ENCODE measurements around the gene LSMEM2. TPM values are rescaled to one million over a fixed set of nuclear protein-coding genes. Genes with fewer than 3 reads are reported as not detected.

The LSMEM2 gene
- total RNA-seq, 3 donors from 2014 or later (not counting 1 experiment from before 2014, with no cell fraction given): not detected

DNA sequence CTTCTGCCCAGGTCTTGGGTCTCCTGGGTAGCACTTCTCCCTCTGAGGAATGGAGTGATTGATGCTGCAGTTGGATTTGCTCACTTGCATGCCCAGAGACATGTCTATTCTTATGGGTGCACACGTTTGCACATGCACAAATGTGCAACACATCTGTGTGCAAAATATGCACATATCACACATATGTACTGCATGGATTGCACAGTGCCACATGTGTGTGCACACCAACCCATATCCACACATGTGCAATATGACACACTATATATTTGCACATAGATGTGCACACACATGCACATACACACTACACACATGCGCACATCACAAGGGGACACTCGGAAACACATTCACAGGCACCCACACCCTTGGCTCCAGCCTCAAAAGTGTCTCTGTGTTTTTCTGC, 10.6 kb upstream of the LSMEM2 start:
- Mint-ChIP-seq H3K4me3 (no peak overlapping the region), H3K27me3 (ENCODE audit: low read depth in 2 of 2) (peaks cover 6 to 11% of the 10 kb centered on the region in 2 donors), H3K4me1 (peaks cover 6 to 12% of the 10 kb centered on the region in 2 donors), H3K36me3 (no peaks in the 10 kb centered on the region), H3K9me3 (no peaks in the 10 kb centered on the region), H3K27ac (no peak overlapping the region)
- Histone ChIP-seq H3K4me3 (ENCODE audit: low read length) (no peak overlapping the region), H3K4me1 (ENCODE audit: control insufficient read depth, insufficient read depth, low read length) (peaks cover 6% of the 10 kb centered on the region), H3K27me3 (ENCODE audit: control insufficient read depth, insufficient read depth, low read length) (peaks cover 6% of the 10 kb centered on the region), H3K27ac (ENCODE audit: low read length) (no peak overlapping the region), H3K36me3 (ENCODE audit: control insufficient read depth, insufficient read depth, low read length) (no peaks in the 10 kb centered on the region), H3K9me3 (ENCODE audit: control insufficient read depth, insufficient read depth, low read length) (no peaks in the 10 kb centered on the region)
- ATAC-seq (no peak), DNase-seq (no peak)
- 74% methylated on average over 3 of the region's 3 CpGs for WGBS (ENCODE audit: insufficient coverage)
- intact Hi-C loops (cut with micrococcal nuclease): no loop called here
- TF ChIP-seq, protein P1, sequence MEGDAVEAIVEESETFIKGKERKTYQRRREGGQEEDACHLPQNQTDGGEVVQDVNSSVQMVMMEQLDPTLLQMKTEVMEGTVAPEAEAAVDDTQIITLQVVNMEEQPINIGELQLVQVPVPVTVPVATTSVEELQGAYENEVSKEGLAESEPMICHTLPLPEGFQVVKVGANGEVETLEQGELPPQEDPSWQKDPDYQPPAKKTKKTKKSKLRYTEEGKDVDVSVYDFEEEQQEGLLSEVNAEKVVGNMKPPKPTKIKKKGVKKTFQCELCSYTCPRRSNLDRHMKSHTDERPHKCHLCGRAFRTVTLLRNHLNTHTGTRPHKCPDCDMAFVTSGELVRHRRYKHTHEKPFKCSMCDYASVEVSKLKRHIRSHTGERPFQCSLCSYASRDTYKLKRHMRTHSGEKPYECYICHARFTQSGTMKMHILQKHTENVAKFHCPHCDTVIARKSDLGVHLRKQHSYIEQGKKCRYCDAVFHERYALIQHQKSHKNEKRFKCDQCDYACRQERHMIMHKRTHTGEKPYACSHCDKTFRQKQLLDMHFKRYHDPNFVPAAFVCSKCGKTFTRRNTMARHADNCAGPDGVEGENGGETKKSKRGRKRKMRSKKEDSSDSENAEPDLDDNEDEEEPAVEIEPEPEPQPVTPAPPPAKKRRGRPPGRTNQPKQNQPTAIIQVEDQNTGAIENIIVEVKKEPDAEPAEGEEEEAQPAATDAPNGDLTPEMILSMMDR (IDR thresholded peaks at IDR 0.05): no peak

DNA sequence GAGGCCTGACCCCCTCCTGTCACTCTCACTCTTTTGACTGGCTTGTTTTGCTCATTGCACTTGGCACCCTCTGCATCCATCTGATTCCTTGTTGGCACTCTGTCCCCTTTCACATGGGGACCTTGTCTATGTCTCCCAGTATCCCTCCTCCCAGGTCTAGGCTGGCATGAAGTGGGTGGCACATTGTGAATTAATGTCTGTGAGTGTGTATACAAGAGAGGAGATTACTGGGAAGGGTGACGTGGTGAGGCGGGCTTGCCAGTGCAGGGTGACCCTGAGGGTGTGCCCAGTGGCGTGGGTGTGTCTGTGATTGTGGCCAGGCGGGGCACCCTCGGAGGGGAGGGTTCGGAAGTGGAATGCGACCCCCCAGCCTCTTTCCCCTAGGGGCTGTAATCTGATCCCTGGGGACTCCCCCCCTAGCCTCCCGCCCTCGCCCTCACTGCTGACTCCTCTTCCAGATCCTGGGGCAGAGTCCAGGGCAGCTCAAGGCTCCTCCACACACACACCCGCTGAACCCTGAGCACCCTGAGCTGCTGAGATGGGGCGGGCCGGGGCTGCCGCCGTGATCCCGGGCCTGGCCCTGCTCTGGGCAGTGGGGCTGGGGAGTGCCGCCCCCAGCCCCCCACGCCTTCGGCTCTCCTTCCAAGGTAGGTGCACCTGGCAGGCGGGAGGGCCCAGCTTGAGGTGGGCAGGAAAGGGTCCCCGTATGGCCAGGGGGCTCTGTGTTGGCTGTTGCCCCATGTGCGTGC, 10.0 kb upstream of the LSMEM2 start, which contains the start of gene SEMA3B:
Gene SEMA3B (plus strand): TSS at position 445 of the 749 bp plus-strand sequence. CDS start 94 bp downstream, at position 539.
- Histone ChIP-seq H3K4me1 (ENCODE audit: control insufficient read depth, insufficient read depth, low read length) (peaks cover 11% of the 10 kb centered on the region), H3K27ac (ENCODE audit: low read length) (no peak within 1 kb of the TSS), H3K27me3 (ENCODE audit: control insufficient read depth, insufficient read depth, low read length) (peaks cover 12% of the 10 kb centered on the region), H3K9me3 (ENCODE audit: control insufficient read depth, insufficient read depth, low read length) (no peaks in the 10 kb centered on the region), H3K4me3 (ENCODE audit: low read length) (no peak within 1 kb of the TSS), H3K36me3 (ENCODE audit: control insufficient read depth, insufficient read depth, low read length) (no peaks in the 10 kb centered on the region)
- H3K4me3 Mint-ChIP-seq: no peak within 1 kb of the TSS
- peaks cover 6 to 12% of the 10 kb centered on the region in 2 donors for H3K4me1 Mint-ChIP-seq
- no peak within 1 kb of the TSS for H3K27ac Mint-ChIP-seq
- H3K27me3 Mint-ChIP-seq (ENCODE audit: low read depth in 2 of 2): peaks cover 6 to 12% of the 10 kb centered on the region in 2 donors
- H3K9me3 Mint-ChIP-seq: no peaks in the 10 kb centered on the region
- DNase-seq: no peak
- no peaks in the 10 kb centered on the region for H3K36me3 Mint-ChIP-seq
- no peak for ATAC-seq
- 88% methylated on average over 21 of the region's 21 CpGs for WGBS (ENCODE audit: insufficient coverage)
- intact Hi-C loops (cut with micrococcal nuclease): no loop called here
- TF ChIP-seq, protein P1 (IDR thresholded peaks at IDR 0.05): no peak

DNA sequence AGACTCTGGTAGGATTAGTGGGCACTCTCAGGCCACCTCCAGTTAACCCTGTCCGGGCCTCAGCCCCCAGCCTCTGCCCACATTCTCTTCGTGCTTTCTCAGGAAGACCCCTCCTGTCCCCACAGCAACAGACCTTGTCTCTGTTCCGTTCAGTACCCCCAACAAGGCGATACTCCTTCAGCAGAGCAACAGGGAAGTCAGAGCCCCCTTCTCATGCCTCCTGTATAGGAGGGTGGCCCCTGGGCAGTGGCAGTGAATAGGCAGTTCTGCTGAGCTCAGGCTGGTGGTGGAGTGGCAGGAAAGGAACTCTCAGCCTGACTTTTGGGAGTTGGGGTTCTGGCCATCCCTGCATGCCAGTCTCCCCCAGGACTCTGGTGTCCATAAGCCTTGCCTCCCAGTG, 9.4 kb upstream of the LSMEM2 start:
- Histone ChIP-seq H3K36me3 (ENCODE audit: control insufficient read depth, insufficient read depth, low read length) (no peaks in the 10 kb centered on the region), H3K4me1 (ENCODE audit: control insufficient read depth, insufficient read depth, low read length) (peaks cover 17% of the 10 kb centered on the region), H3K27me3 (ENCODE audit: control insufficient read depth, insufficient read depth, low read length) (peaks cover 18% of the 10 kb centered on the region), H3K4me3 (ENCODE audit: low read length) (no peak overlapping the region), H3K9me3 (ENCODE audit: control insufficient read depth, insufficient read depth, low read length) (no peaks in the 10 kb centered on the region), H3K27ac (ENCODE audit: low read length) (no peak overlapping the region)
- H3K36me3 Mint-ChIP-seq: no peaks in the 10 kb centered on the region
- intact Hi-C loops (cut with micrococcal nuclease): no loop called here
- no peak overlapping the region for H3K27ac Mint-ChIP-seq
- DNase-seq (no peak), ATAC-seq (no peak)
- H3K4me3 Mint-ChIP-seq: no peak overlapping the region
- TF ChIP-seq, protein P1 (IDR thresholded peaks at IDR 0.05): no peak
- peaks cover 9 to 18% of the 10 kb centered on the region in 2 donors for H3K4me1 Mint-ChIP-seq
- peaks cover 11 to 16% of the 10 kb centered on the region in 2 donors for H3K27me3 Mint-ChIP-seq (ENCODE audit: low read depth in 2 of 2)
- no peaks in the 10 kb centered on the region for H3K9me3 Mint-ChIP-seq
- WGBS (ENCODE audit: insufficient coverage): 82% methylated on average over 4 of the region's 4 CpGs

All from natural killer cell (primary cell).